Measurements from ENCODE around the gene FBXO3.

The FBXO3 gene

GRCh38 chr11:33773404-33773986, 825 bp downstream of the FBXO3 start:
- Histone ChIP-seq H3K4me3 (peak overlapping the region; percentile 68 to 98 (median 88)), H3K27ac (peak overlapping the region; percentile 27 to 92 (median 80))

- H3K4me3 ChIP-seq: peak overlapping the region in 2 of 7 experiments; percentile 88 to 97
- H3K27ac ChIP-seq: peak overlapping the region in 1 of 21 experiments; percentile 89
Observed at GRCh38 chr11:33772870-33773269, 1.4 kb downstream of the FBXO3 start.

DNA sequence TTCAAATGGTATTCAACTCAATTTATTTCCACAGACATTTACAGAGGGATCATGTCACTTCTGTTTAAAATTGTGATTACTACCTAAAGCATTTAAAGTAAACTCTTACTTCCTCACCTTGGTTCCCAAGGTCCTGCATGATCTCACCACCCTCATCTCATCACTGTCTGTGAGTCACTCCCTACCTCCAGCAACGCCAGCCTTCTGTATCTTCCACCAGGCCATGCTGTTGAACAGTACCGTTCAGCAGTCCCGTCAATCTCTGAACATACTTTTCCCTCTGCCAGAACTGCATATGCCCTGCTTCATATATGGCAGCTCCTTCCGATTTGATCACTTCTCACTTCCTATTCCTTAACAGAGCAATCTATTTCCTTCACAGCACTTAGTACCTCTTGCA, 2.0 kb downstream of the FBXO3 start:
- Histone ChIP-seq H3K4me3 (no peak overlapping the region), H3K27ac (no peak overlapping the region)

- Histone ChIP-seq H3K4me3 (no peak overlapping the region), H3K27ac (peak overlapping the region in 1 of 21 experiments; percentile 44)
Observed at GRCh38 chr11:33770236-33770635, 4.1 kb downstream of the FBXO3 start.

GRCh38 chr11:33769542-33769941, 4.8 kb downstream of the FBXO3 start:
- peak overlapping the region in 1 of 21 experiments; percentile 44 for H3K27ac ChIP-seq

GRCh38 chr11:33767624-33768023, 6.7 kb downstream of the FBXO3 start:
- Histone ChIP-seq H3K27ac (no peak overlapping the region), H3K4me3 (no peak overlapping the region)

More at GRCh38 chr11:33769542-33769941, 4.8 kb downstream of the FBXO3 start:
- no peak overlapping the region for H3K4me3 ChIP-seq

GRCh38 chr11:33766085-33766484, 8.2 kb downstream of the FBXO3 start:
- H3K4me3 ChIP-seq: no peak overlapping the region
- no peak overlapping the region for H3K27ac ChIP-seq

DNA sequence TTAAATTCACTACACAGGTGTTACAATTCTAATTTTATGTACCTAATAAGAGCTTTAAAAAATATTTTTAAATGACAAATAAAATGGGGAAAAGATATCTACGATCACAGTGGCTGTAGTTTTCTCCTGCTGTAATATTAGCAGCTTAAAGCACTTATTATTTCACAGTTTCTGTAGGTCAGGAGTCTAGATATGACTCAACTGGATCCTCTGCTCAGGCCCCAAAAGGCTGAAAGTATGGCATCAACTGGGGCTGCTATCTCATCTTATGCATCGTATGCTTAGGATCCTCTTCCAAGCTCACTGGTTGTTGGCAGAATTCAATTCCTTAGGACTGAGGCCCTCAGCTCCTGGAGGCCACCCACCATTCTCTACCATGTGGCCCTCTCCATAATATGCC, 12.8 kb downstream of the FBXO3 start:
- no peak overlapping the region for H3K4me3 ChIP-seq

DNA sequence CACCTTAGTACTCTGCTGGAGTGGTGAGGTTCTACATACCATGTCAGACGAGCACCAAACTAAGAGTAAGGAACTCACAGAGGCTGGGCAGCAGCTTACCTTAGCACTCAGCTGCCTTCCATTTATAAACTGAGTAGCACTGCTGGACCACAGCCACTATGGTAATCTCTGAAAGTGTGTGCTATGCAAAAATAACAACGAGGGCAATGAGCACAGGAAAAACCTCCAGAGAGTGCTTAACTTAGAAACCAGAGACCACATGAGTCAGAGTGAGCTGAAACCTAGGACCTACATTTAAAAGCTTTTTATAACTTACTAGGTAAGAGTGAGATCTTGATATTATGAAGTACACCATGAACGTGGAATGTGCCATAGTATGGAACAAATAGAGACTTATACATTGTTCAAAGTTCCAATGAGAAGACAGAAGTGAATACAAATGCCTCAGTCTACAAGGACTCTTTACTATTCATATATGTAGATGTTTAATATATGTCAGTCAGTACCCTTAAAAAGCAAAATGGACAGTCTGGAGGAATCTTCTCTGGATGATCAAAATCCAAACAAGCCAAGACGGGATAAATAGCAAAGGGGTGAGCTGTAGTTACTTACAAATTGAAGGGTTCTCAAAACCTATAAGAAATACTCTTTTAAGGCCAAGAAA, 20.9 kb downstream of the FBXO3 start:
- peak overlapping the region in 1 of 21 experiments; percentile 17 for H3K27ac ChIP-seq
- H3K4me3 ChIP-seq: no peak overlapping the region

More for the DNA sequence above, 12.8 kb downstream of the FBXO3 start:
- no peak overlapping the region for H3K27ac ChIP-seq

DNA sequence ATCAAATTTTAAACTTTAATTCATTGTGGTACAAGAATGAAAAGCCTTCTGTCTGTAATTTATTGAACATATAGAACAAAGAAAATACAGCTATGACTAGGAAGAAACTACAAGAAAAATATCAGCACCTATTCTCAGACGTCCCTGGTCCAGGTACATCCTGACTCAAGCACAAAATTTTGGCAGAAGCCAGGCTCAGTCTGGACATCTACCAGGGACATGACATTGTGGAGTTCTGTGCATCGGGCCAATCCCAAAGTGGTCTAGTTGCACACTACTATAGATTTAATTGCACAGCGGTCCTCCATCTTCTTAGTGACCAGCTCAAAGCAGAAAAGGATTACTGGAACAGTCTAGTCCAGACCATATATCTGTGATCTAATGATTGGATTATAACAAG, 22.4 kb downstream of the FBXO3 start:
- Histone ChIP-seq H3K4me3 (no peak overlapping the region), H3K27ac (no peak overlapping the region)

- Histone ChIP-seq H3K27ac (no peak overlapping the region), H3K4me3 (no peak overlapping the region)
Observed at GRCh38 chr11:33747979-33748378, 26.3 kb downstream of the FBXO3 start.

DNA sequence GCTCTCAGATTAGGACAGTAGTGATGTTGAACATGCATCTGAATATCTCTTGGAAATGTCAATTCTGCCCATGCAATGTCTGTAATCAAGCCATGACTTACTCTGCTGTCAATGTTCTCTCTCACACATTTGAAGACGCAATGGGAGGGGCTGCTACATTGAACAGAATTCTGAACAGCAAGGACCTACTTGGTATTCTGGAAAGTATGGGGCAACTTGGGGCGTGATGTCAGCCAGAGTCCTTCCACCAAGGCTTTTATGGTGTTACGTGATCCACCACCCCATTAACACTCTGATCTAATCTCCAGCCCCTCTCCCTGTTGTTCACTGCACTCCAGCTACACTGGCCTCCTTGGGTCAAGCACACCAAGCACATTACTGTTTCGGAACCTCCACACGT, 31.0 kb downstream of the FBXO3 start:
- Histone ChIP-seq H3K27ac (no peak overlapping the region), H3K4me3 (no peak overlapping the region)

DNA sequence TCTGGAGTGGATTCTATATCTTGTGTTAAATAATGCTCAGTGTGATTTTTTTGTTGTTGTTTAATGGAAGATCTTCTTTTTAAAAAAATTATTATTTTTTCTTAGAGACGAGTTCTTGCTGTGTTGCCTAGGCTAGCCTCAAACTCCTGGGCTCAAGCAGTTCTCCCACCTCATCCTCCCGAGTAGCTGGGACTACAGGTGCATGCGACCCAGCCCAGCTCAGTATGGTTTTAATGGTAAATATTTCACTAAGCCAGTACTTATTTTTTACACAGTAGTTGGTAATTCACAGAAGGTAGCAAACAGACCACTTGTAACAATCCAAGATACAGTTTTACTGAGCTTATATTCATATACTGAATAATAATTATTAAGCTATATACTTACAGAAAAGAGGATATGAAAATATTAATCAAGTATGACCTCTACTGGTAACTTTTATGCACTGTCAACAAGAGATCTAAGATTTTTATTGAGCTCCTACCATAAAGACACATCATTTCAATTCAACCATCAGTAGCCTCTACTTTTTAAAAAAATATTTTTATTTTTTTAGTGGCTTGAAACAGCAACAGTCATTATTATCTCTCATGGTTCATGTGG, 32.0 kb downstream of the FBXO3 start:
- H3K27ac ChIP-seq: no peak overlapping the region
- no peak overlapping the region for H3K4me3 ChIP-seq

DNA sequence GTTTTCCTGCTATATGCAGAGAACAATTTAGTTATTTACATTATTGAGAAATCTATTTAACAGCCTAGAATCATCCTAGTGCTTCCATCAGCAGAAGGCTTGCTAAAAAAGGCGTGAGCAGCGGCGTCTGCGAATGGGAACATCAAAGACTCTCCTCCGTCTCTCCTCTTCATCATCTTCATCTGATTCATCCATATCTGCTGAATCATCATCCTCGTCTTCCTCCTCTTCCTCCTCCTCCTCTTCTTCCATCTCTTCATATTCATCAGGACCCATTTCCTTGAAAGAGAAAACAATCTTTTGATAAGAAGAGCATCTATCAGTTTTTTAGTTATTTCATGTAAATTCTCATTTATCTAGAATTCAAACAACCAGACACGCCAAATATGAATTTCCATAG, 32.5 kb downstream of the FBXO3 start:
- Histone ChIP-seq H3K4me3 (no peak overlapping the region), H3K27ac (no peak overlapping the region)

GRCh38 chr11:33737362-33737821, 36.9 kb downstream of the FBXO3 start:
- no peak overlapping the region for H3K4me3 ChIP-seq
- H3K27ac ChIP-seq: peak overlapping the region in 16 of 21 experiments; percentile 85 to 98 (median 94)

- peak within 1 kb of the TSS; percentile 61 to 83 (median 73) for H3K4me3 ChIP-seq
- H3K27ac ChIP-seq: peak within 1 kb of the TSS; percentile 71 to 98 (median 93)
Observed at GRCh38 chr11:33736148-33736812, 38.0 kb downstream of the FBXO3 start, which contains the start of gene CD59. CD59 (minus strand) TSS chr11:33736423; CDS start chr11:33722445, 13,978 bp downstream.

DNA sequence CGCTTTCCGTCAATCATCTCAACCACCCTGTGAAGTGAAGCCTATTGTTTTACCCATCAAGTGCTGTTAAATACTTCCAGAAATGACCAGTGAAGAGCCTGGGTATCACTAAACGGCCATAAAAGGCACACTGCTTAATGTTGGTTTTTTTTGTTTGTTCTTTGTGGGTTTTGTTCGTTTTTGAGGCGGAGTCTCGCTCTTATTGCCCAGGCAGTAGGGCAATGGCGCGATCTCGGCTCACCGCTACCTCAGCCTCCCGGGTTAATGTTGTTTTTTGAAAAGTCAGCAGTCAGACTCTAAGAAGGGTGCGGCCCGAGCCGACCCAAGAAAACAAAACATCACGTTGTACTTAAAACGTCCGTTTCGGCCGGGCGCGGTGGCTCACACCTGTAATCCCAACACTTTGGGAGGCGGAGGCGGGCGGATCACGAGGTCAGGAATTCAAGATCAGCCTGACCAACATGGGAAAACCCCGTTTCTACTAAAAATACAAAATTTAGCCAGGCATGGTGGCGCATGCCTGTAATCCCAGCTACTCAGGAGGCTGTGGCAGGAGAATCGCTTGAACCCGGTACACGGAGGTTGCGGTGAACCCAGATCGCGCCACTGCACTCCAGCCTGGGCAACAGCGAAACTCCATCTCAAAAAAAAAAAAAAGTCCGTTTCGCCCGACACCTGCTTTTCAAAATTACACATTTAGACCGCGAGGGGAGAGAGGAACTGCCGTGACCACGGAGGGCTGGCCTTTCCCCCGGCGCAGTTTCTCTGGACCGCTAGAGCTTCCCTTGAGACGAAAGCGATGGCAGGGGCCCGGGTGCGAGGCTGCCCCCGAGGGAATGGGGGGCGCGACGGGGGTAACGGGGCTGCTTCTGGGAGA, 38.8 kb downstream of the FBXO3 start:
- Histone ChIP-seq H3K27ac (peak overlapping the region; percentile 71 to 98 (median 93)), H3K4me3 (peak overlapping the region; percentile 61 to 83 (median 73))

DNA sequence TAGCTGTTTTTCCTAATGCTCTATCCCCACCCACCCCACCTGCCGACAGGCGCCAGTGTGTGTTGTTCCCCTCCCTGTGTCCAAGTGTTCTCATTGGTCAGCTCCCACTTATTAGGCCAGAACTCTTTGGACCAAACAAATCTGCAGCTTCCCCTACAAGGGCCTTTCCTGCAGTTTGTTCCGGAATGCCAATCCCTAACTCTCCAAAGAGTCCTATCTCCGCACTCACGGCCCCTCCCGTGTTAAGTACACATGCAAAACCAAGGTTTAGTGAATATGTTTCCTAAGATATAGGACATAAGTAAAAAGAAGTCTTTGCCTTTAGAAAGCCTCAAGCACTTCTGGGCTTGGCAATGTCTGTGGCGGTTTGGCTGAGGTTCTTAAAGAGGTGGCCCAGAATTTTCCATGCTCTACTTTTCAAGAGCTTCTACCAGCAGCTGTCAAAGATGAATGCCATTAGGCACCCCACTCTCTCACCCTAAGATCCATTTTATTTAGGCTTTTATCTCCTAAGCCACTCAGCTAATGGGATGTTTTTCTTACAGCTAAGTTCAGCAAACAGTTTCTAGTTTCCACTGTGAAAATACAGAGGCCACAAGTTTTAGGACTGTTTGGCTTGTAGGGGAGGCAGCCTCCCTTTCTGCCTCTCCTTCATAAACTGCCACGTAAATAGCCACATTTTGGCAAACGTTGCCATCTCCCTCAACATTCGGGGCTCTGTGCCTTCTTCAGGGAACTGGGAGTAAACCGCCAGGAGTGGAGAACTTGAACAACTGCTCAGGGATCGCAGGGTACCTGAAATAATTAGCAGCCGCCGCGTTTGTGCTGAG, 39.7 kb downstream of the FBXO3 start:
- H3K4me3 ChIP-seq: peak overlapping the region; percentile 61 to 83 (median 73)
- peak overlapping the region; percentile 71 to 98 (median 93) for H3K27ac ChIP-seq

All from skin epidermis (tissue), 12 donors.